Cardiac muscle cell (in vitro differentiated cells and primary cell): Measurements from ENCODE around the gene TPD52L1. TPM values are rescaled to one million over a fixed set of nuclear protein-coding genes. Genes with fewer than 3 reads are reported as not detected.

Experiments
- DNase-seq, 2 donors: peaks; one replicate each; pipeline versions ENCODE4 v3.0.0 to v3.0.0-alpha.2; 2010 to 2017; ENCODE audit warnings: low read depth in 1 of 2, low spot score in 1 of 2
- H3K27ac ChIP-seq: fragments of 200-600 bp; sonication (generic); 2 replicates; pipeline ENCODE4 v1.5.1; 2016
- H3K27me3 ChIP-seq: fragments of 200-600 bp; sonication (generic); 2 replicates; pipeline ENCODE4 v1.6.0; 2016; ENCODE audit warnings: control low read depth
- H3K36me3 ChIP-seq: fragments of 200-600 bp; sonication (generic); 2 replicates; pipeline ENCODE4 v1.5.1; 2016; ENCODE audit warnings: control low read depth
- H3K4me1 ChIP-seq: fragments of 200-600 bp; sonication (generic); 2 replicates; pipeline ENCODE4 v1.8.1; 2017; ENCODE audit warnings: low read depth, mild to moderate bottlenecking, mixed run types
- H3K4me3 ChIP-seq: fragments of 200-600 bp; sonication (generic); 2 replicates; pipeline ENCODE4 v1.5.1; 2016; ENCODE audit warnings: mild to moderate bottlenecking
- H3K9me3 ChIP-seq: fragments of 200-600 bp; sonication (generic); 2 replicates; pipeline ENCODE4 v1.5.1; 2017; ENCODE audit warnings: low read depth, mild to moderate bottlenecking, control low read depth
- CTCF ChIP-seq: IDR thresholded peaks from 2 replicates; pipeline ENCODE4 v1.5.1; 2012; ENCODE audit warnings: low read depth, mild to moderate bottlenecking, low read length
- polyA plus RNA-seq: library from polyadenylated mRNA; unstranded; fragments of >200 nt; fragmentation: Nextera tagmentation; extraction: Ambion mirVana; gene quantifications from 2 replicates; pipeline ENCODE4 v1.2.1, GENCODE V29; 2016
- total RNA-seq: library from RNA; depleted of rRNA; stranded (reverse); fragments of >200 nt; gene quantifications from 2 replicates; pipeline ENCODE4 v1.2.3, GENCODE V29; 2016

Gene TPD52L1
- total and polyA plus RNA-seq, 2 experiments from 2014 or later = 49.2 to 72.8 TPM

GRCh38 chr6:125151700-125152099, 1.9 kb upstream of the TPD52L1 start:
- no peak overlapping the region for H3K27ac ChIP-seq
- TF ChIP-seq CTCF = no peak
- H3K4me3 ChIP-seq = no peak overlapping the region
- DNase-seq = no peak
- H3K9me3 ChIP-seq = no peaks in the 10 kb centered on the region
- H3K4me1 ChIP-seq = no peaks in the 10 kb centered on the region
- H3K36me3 ChIP-seq = no peaks in the 10 kb centered on the region
- peaks cover 6% of the 10 kb centered on the region for H3K27me3 ChIP-seq

GRCh38 chr6:125154118-125154760, 666 bp downstream of the TPD52L1 start:
- Histone ChIP-seq H3K4me1 (no peaks in the 10 kb centered on the region), H3K4me3 (peak overlapping the region; percentile 52), H3K27me3 (peaks cover 6% of the 10 kb centered on the region), H3K27ac (no peak overlapping the region), H3K9me3 (no peaks in the 10 kb centered on the region), H3K36me3 (no peaks in the 10 kb centered on the region)
- DNase-seq = peak in 1 of 2 donors; percentile 46
- no peak for TF ChIP-seq CTCF

- peak in 1 of 2 donors; percentile 11 for DNase-seq
- Histone ChIP-seq H3K27ac (no peak overlapping the region), H3K4me3 (peak overlapping the region; percentile 52), H3K4me1 (no peaks in the 10 kb centered on the region), H3K36me3 (no peaks in the 10 kb centered on the region), H3K9me3 (no peaks in the 10 kb centered on the region), H3K27me3 (peaks cover 6% of the 10 kb centered on the region)
- peak; percentile 23 for TF ChIP-seq CTCF
Measured at GRCh38 chr6:125154761-125155135, 1.2 kb downstream of the TPD52L1 start.

GRCh38 chr6:125155344-125155743, 1.8 kb downstream of the TPD52L1 start:
- Histone ChIP-seq H3K4me1 (no peaks in the 10 kb centered on the region), H3K27ac (no peak overlapping the region), H3K36me3 (no peaks in the 10 kb centered on the region), H3K9me3 (no peaks in the 10 kb centered on the region), H3K27me3 (peaks cover 6% of the 10 kb centered on the region), H3K4me3 (no peak overlapping the region)
- TF ChIP-seq CTCF = no peak
- no peak for DNase-seq

GRCh38 chr6:125156496-125156895, 2.9 kb downstream of the TPD52L1 start:
- Histone ChIP-seq H3K4me3 (no peak overlapping the region), H3K9me3 (no peaks in the 10 kb centered on the region), H3K4me1 (peaks cover 4% of the 10 kb centered on the region), H3K36me3 (no peaks in the 10 kb centered on the region), H3K27ac (no peak overlapping the region), H3K27me3 (peaks cover 6% of the 10 kb centered on the region)
- no peak for TF ChIP-seq CTCF
- DNase-seq = no peak
